Fibroblast of the aortic adventitia (primary cell): ENCODE data around the gene ARHGAP4. TPM values are rescaled to one million over a fixed set of nuclear protein-coding genes. Genes with fewer than 3 reads are reported as not detected.

Experiments
- DNase-seq: peaks from one replicate; pipeline ENCODE4 v3.0.0-alpha.2; 2010; ENCODE audit warnings: low read depth
- H3K4me3 ChIP-seq: 2 replicates; pipeline ENCODE4 v1.5.1; 2011; ENCODE audit warnings: low read depth, mild to moderate bottlenecking, control low read depth, low read length, moderate library complexity
- CTCF ChIP-seq: IDR thresholded peaks from 2 replicates; pipeline ENCODE4 v1.5.1; 2011; ENCODE audit warnings: mild to moderate bottlenecking, low read length, control low read depth, inconsistent platforms; ENCODE audit not compliant: insufficient read depth
- total RNA-seq: library from RNA; depleted of rRNA; stranded (reverse); fragments of >200 nt; gene quantifications from 2 replicates; pipeline ENCODE4 v1.2.3, GENCODE V29; 2012; ENCODE audit warnings: low replicate concordance

The ARHGAP4 gene
- total RNA-seq, 1 donor, result 0.27 TPM

- H3K4me3 ChIP-seq, result no peak overlapping the region
- DNase-seq, result no peak
- no peak for TF ChIP-seq CTCF
Observed at GRCh38 chrX:153886915-153887314, 39.1 kb downstream of the ARHGAP4 start.

GRCh38 chrX:153885968-153886903 is 39.8 kb downstream of the ARHGAP4 start, which contains the start of gene L1CAM:
L1CAM (minus strand) TSS chrX:153886173; CDS start chrX:153875836, 10,337 bp downstream.
- no peak within 1 kb of the TSS for H3K4me3 ChIP-seq
- no peak for DNase-seq
- no peak for TF ChIP-seq CTCF

GRCh38 chrX:153885208-153885787 is 40.8 kb downstream of the ARHGAP4 start:
- H3K4me3 ChIP-seq, result no peak overlapping the region
- no peak for DNase-seq
- no peak for TF ChIP-seq CTCF

GRCh38 chrX:153884590-153884989 is 41.5 kb downstream of the ARHGAP4 start:
- no peak overlapping the region for H3K4me3 ChIP-seq
- TF ChIP-seq CTCF, result no peak
- DNase-seq, result no peak

- no peak for TF ChIP-seq CTCF
- no peak for DNase-seq
- H3K4me3 ChIP-seq, result no peak overlapping the region
Observed at GRCh38 chrX:153884136-153884535, 41.9 kb downstream of the ARHGAP4 start.

- no peak overlapping the region for H3K4me3 ChIP-seq
- DNase-seq, result no peak
- TF ChIP-seq CTCF, result no peak
Observed at GRCh38 chrX:153883163-153883843, 42.8 kb downstream of the ARHGAP4 start.
